ENCODE data around the gene UTP4.

DNA sequence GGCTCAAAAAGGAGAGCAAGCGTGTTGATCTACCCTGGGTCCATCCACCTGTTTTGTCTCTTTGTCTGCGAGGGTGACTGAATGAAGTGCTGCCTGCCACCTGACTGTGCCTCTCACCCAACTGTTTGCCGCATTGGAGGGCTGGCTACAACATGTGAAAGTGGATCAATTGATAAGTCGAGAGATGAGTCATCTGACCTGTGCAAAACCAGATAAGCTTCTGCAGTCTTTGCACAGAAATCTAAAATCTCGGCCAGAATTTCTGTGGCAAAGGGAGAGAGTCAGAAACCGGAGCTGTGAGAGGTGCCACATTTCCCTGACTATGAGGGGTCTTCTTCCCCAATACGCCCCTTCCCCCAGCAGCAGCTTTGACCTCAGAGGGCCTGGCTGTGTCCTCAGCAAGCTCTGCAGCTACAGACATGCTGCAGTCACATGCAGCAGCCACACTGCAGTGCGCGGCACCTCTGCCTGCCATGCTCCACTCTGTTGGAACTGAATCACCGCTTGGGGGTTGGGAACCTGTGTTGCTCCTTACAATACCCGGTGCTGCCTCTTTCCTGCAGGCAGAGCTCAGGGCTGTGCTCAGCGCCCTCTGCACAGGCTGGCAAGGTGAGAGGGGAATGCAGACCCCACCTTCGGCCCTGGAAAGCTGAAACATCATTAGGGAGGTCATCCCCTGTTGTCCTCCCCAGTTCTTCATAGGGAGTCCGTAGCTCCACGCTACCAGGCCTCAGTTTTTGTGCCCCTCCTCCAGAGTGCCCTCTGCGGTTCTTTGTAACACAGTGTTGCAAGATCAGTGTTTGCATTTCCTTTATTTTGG, 43.1 kb upstream of the UTP4 start:
- TF ChIP-seq, protein P1, sequence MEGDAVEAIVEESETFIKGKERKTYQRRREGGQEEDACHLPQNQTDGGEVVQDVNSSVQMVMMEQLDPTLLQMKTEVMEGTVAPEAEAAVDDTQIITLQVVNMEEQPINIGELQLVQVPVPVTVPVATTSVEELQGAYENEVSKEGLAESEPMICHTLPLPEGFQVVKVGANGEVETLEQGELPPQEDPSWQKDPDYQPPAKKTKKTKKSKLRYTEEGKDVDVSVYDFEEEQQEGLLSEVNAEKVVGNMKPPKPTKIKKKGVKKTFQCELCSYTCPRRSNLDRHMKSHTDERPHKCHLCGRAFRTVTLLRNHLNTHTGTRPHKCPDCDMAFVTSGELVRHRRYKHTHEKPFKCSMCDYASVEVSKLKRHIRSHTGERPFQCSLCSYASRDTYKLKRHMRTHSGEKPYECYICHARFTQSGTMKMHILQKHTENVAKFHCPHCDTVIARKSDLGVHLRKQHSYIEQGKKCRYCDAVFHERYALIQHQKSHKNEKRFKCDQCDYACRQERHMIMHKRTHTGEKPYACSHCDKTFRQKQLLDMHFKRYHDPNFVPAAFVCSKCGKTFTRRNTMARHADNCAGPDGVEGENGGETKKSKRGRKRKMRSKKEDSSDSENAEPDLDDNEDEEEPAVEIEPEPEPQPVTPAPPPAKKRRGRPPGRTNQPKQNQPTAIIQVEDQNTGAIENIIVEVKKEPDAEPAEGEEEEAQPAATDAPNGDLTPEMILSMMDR (IDR thresholded peaks at IDR 0.05; ENCODE audit: borderline replicate concordance, extremely low read depth, low read length, poor library complexity, severe bottlenecking), result no peak
- no peak for TF ChIP-seq EZH2 (IDR thresholded peaks at IDR 0.05; ENCODE audit: borderline replicate concordance, low read depth, low read length, severe bottlenecking)

Measured in DND-41 (cell line).